ENCODE measurements around the gene SPINK8.
"Not testable (repeated sequence)": the region's sequence is repeated elsewhere in the genome, so short reads cannot be mapped to it uniquely, and the experiment has no call there.

The SPINK8 gene

GRCh38 chr3:48276911-48277641 lies 56.4 kb downstream of the SPINK8 start:
- Mint-ChIP-seq H3K36me3 (ENCODE audit: low read depth) (peaks cover 2% of the 10 kb centered on the region), H3K4me3 (no peak overlapping the region), H3K27ac (no peak overlapping the region), H3K9me3 (no peaks in the 10 kb centered on the region), H3K27me3 (no peaks in the 10 kb centered on the region), H3K4me1 (no peaks in the 10 kb centered on the region)
- DNase-seq (no peak), ATAC-seq (no peak)

- peaks cover 5% of the 10 kb centered on the region for H3K4me1 Mint-ChIP-seq
- H3K27ac Mint-ChIP-seq = no peak overlapping the region
- H3K36me3 Mint-ChIP-seq (ENCODE audit: low read depth) = peaks cover 7% of the 10 kb centered on the region
- no peaks in the 10 kb centered on the region for H3K27me3 Mint-ChIP-seq
- DNase-seq (no peak), ATAC-seq (no peak)
- H3K9me3 Mint-ChIP-seq = no peaks in the 10 kb centered on the region
- no peak overlapping the region for H3K4me3 Mint-ChIP-seq
These were observed 58.0 kb downstream of the SPINK8 start for GRCh38 chr3:48275287-48276027.

GRCh38 chr3:48274452-48274851 lies 59.0 kb downstream of the SPINK8 start:
- Mint-ChIP-seq H3K9me3 (no peaks in the 10 kb centered on the region), H3K27ac (no peak overlapping the region), H3K27me3 (no peaks in the 10 kb centered on the region), H3K4me1 (peaks cover 14% of the 10 kb centered on the region), H3K4me3 (no peak overlapping the region), H3K36me3 (ENCODE audit: low read depth) (peaks cover 14% of the 10 kb centered on the region)
- no peak for ATAC-seq
- no peak for DNase-seq

GRCh38 chr3:48273594-48274211 lies 59.8 kb downstream of the SPINK8 start:
- no peaks in the 10 kb centered on the region for H3K27me3 Mint-ChIP-seq
- H3K4me1 Mint-ChIP-seq = peaks cover 22% of the 10 kb centered on the region
- H3K9me3 Mint-ChIP-seq = no peaks in the 10 kb centered on the region
- ATAC-seq = no peak
- H3K27ac Mint-ChIP-seq = no peak overlapping the region
- peak; percentile 47 for DNase-seq
- H3K4me3 Mint-ChIP-seq = no peak overlapping the region
- peaks cover 18% of the 10 kb centered on the region for H3K36me3 Mint-ChIP-seq (ENCODE audit: low read depth)

- Mint-ChIP-seq H3K36me3 (ENCODE audit: low read depth) (peaks cover 27% of the 10 kb centered on the region), H3K4me3 (no peak overlapping the region), H3K9me3 (no peaks in the 10 kb centered on the region), H3K27ac (no peak overlapping the region), H3K4me1 (peaks cover 38% of the 10 kb centered on the region), H3K27me3 (no peaks in the 10 kb centered on the region)
- ATAC-seq (no peak), DNase-seq (no peak)
These were observed 61.5 kb downstream of the SPINK8 start for GRCh38 chr3:48271763-48272498.

GRCh38 chr3:48271223-48271622 lies 62.2 kb downstream of the SPINK8 start:
- not testable (repeated sequence) for ATAC-seq, DNase-seq, H3K27ac Mint-ChIP-seq, H3K9me3 Mint-ChIP-seq, H3K4me3 Mint-ChIP-seq, H3K27me3 Mint-ChIP-seq
- Mint-ChIP-seq H3K36me3 (ENCODE audit: low read depth) (peaks cover 32% of the 10 kb centered on the region), H3K4me1 (peaks cover 42% of the 10 kb centered on the region)

- ATAC-seq = no peak
- no peak for DNase-seq
- peaks cover 32% of the 10 kb centered on the region for H3K36me3 Mint-ChIP-seq (ENCODE audit: low read depth)
- no peak overlapping the region for H3K4me3 Mint-ChIP-seq
- H3K27ac Mint-ChIP-seq = peak overlapping the region; percentile 33
- peaks cover 42% of the 10 kb centered on the region for H3K4me1 Mint-ChIP-seq
- no peaks in the 10 kb centered on the region for H3K27me3 Mint-ChIP-seq
- H3K9me3 Mint-ChIP-seq = no peaks in the 10 kb centered on the region
These were observed 63.2 kb downstream of the SPINK8 start for GRCh38 chr3:48270306-48270705.

- H3K9me3 Mint-ChIP-seq = no peaks in the 10 kb centered on the region
- peaks cover 32% of the 10 kb centered on the region for H3K36me3 Mint-ChIP-seq (ENCODE audit: low read depth)
- peaks cover 42% of the 10 kb centered on the region for H3K4me1 Mint-ChIP-seq
- H3K27me3 Mint-ChIP-seq = no peaks in the 10 kb centered on the region
- DNase-seq (no peak), ATAC-seq (no peak)
- peak overlapping the region; percentile 91 for H3K27ac Mint-ChIP-seq
- peak overlapping the region; percentile 52 for H3K4me3 Mint-ChIP-seq
These were observed 63.9 kb downstream of the SPINK8 start for GRCh38 chr3:48269592-48269991.

- peak; percentile 47 for DNase-seq
- Mint-ChIP-seq H3K9me3 (no peaks in the 10 kb centered on the region), H3K4me3 (peak overlapping the region; percentile 52), H3K27ac (peak overlapping the region; percentile 91), H3K36me3 (ENCODE audit: low read depth) (peaks cover 34% of the 10 kb centered on the region), H3K27me3 (no peaks in the 10 kb centered on the region), H3K4me1 (peaks cover 42% of the 10 kb centered on the region)
- peak; percentile 45 for ATAC-seq
These were observed 64.4 kb downstream of the SPINK8 start for GRCh38 chr3:48268936-48269561.

- ATAC-seq (peak; percentile 96), DNase-seq (peak; percentile 77)
- peak overlapping the region; percentile 52 for H3K4me3 Mint-ChIP-seq
- peak overlapping the region; percentile 91 for H3K27ac Mint-ChIP-seq
- H3K36me3 Mint-ChIP-seq (ENCODE audit: low read depth) = peaks cover 38% of the 10 kb centered on the region
- H3K27me3 Mint-ChIP-seq = no peaks in the 10 kb centered on the region
- H3K4me1 Mint-ChIP-seq = peaks cover 42% of the 10 kb centered on the region
- H3K9me3 Mint-ChIP-seq = no peaks in the 10 kb centered on the region
These were observed 65.0 kb downstream of the SPINK8 start for GRCh38 chr3:48268381-48268935.

- no peaks in the 10 kb centered on the region for H3K9me3 Mint-ChIP-seq
- H3K27me3 Mint-ChIP-seq = no peaks in the 10 kb centered on the region
- H3K36me3 Mint-ChIP-seq (ENCODE audit: low read depth) = peaks cover 38% of the 10 kb centered on the region
- ATAC-seq (no peak), DNase-seq (no peak)
- peak overlapping the region; percentile 91 for H3K27ac Mint-ChIP-seq
- peaks cover 42% of the 10 kb centered on the region for H3K4me1 Mint-ChIP-seq
- peak overlapping the region; percentile 52 for H3K4me3 Mint-ChIP-seq
These were observed 65.7 kb downstream of the SPINK8 start for GRCh38 chr3:48267782-48268181.

GRCh38 chr3:48258530-48258929 lies 74.9 kb downstream of the SPINK8 start:
- H3K4me3 Mint-ChIP-seq = no peak overlapping the region
- no peak overlapping the region for H3K27ac Mint-ChIP-seq
- H3K27me3 Mint-ChIP-seq = no peaks in the 10 kb centered on the region

More at GRCh38 chr3:48258530-48258929, 74.9 kb downstream of the SPINK8 start:
- Mint-ChIP-seq H3K9me3 (peaks cover 10% of the 10 kb centered on the region), H3K4me1 (no peaks in the 10 kb centered on the region), H3K36me3 (ENCODE audit: low read depth) (peaks cover 62% of the 10 kb centered on the region)
- ATAC-seq = no peak
- no peak for DNase-seq
